A549 (cell line): ENCODE results near the gene NHLRC2. TPM values are rescaled to one million over a fixed set of nuclear protein-coding genes. Genes with fewer than 3 reads are reported as not detected.
A peak's percentile ranks its signal among the peaks of the same experiment; 100 is the strongest.

Experiments
- ATAC-seq, 2 experiments: fragments of 200-7000 bp in 1 of 2; fragments of >200 bp in 1 of 2; cut with Nextera tagmentation in 1 of 2; cut with Tn5 transposase in 1 of 2; 3 replicates each; pipeline versions ENCODE4 v1.8.0 to v1.9.1; 2018 to 2020; ENCODE audit warnings: mild to moderate bottlenecking in 1 of 2, moderate library complexity in 1 of 2
- CTCF ChIA-PET: fragments of 300-600 bp; sonication (Branson Sonifier 250); formaldehyde crosslinking; extraction: SDS; loops from one replicate; lab custom pipeline; 2021; ENCODE audit warnings: antibody characterized with exemption, inconsistent platforms; lab: Yijun Ruan, JAX
- POLR2A ChIA-PET: fragments of 350-600 bp; formaldehyde crosslinking; extraction: SDS; loops from one replicate; lab custom pipeline; 2021; ENCODE audit warnings: antibody characterized with exemption, inconsistent platforms; lab: Yijun Ruan, JAX
- DNase-seq, 2 experiments: peaks; one replicate each; pipeline versions ENCODE4 v3.0.0 to v3.0.0-alpha.2; 2011 to 2016; ENCODE audit warnings: low read depth in 1 of 2, low spot score in 1 of 2
- FAIRE-seq: peaks from 2 replicates; lab custom pipeline; 2011; peaks lifted over from hg19 to GRCh38; lab: Jason Lieb, UNC
- H3K27ac ChIP-seq, 2 experiments: fragments of >200 bp; sonication (Bioruptor Twin); formaldehyde crosslinking; 3 replicates each; pipeline ENCODE4 v1.5.1; 2016 to 2017
- H3K4me1 ChIP-seq: fragments of >200 bp; sonication (Bioruptor Twin); formaldehyde crosslinking; 3 replicates; pipeline ENCODE4 v1.6.1; 2016
- H3K4me2 ChIP-seq: fragments of >200 bp; sonication (Bioruptor Twin); formaldehyde crosslinking; 3 replicates; pipeline ENCODE4 v1.6.1; 2016
- H3K4me3 ChIP-seq: fragments of >200 bp; sonication (Bioruptor Twin); formaldehyde crosslinking; 3 replicates; pipeline ENCODE4 v1.5.1; 2016
- H3K9me3 ChIP-seq: fragments of >200 bp; sonication (Bioruptor Twin); formaldehyde crosslinking; 3 replicates; pipeline ENCODE4 v1.6.1; 2016
- ATOH8 ChIP-seq: fragments of 250-450 bp; sonication (Bioruptor Pico); IDR thresholded peaks from 2 replicates; pipeline ENCODE4 v1.5.0; 2020; ENCODE audit warnings: low read depth, mild to moderate bottlenecking, moderate library complexity
- CBX2 ChIP-seq: fragments of 200-600 bp; sonication (generic); IDR thresholded peaks from 2 replicates; pipeline ENCODE4 v1.6.1; 2016; ENCODE audit warnings: low read depth, mild to moderate bottlenecking, borderline replicate concordance
- CBX8 ChIP-seq: fragments of 200-600 bp; sonication (generic); IDR thresholded peaks from 2 replicates; pipeline ENCODE4 v1.6.1; 2016
- CEBPB ChIP-seq, 2 experiments: fragments of >200 bp in 1 of 2; sonication (Bioruptor Twin) in 1 of 2; formaldehyde crosslinking in 1 of 2; IDR thresholded peaks; 2 replicates each; pipeline ENCODE4 v1.6.1; 2012 to 2016
- CTCF ChIP-seq: fragments of >200 bp; sonication (Bioruptor Twin); formaldehyde crosslinking; IDR thresholded peaks from 3 replicates; pipeline ENCODE4 v1.5.1; 2016
- EHF ChIP-seq: fragments of 250-450 bp; sonication (Bioruptor Pico); IDR thresholded peaks from 2 replicates; pipeline ENCODE4 v1.5.0; 2020; ENCODE audit warnings: mild to moderate bottlenecking
- ELK1 ChIP-seq: fragments of 150-350 bp; IDR thresholded peaks from 2 replicates; pipeline ENCODE4 v1.6.1; 2014; ENCODE audit warnings: low read depth, mild to moderate bottlenecking, low read length
- HDAC2 ChIP-seq: fragments of 200-600 bp; sonication (generic); IDR thresholded peaks from 2 replicates; pipeline ENCODE4 v1.6.1; 2016
- HOXA7 ChIP-seq: fragments of 250-450 bp; sonication (Bioruptor Pico); IDR thresholded peaks from 2 replicates; pipeline ENCODE4 v1.5.0; 2020; ENCODE audit warnings: mild to moderate bottlenecking, moderate library complexity
- NFE2L2 ChIP-seq: fragments of 150-350 bp; conservative IDR thresholded peaks from 2 replicates; pipeline ENCODE4 v1.6.1; 2014; ENCODE audit warnings: low read length
- NPAS2 ChIP-seq: fragments of 250-450 bp; sonication (Bioruptor Pico); IDR thresholded peaks from 2 replicates; pipeline ENCODE4 v1.8.0; 2022; ENCODE audit warnings: mild to moderate bottlenecking, moderate library complexity, borderline replicate concordance
- POLR2A ChIP-seq: IDR thresholded peaks from 2 replicates; pipeline ENCODE4 v1.6.1; 2012; ENCODE audit warnings: mild to moderate bottlenecking, low read length
- RAD21 ChIP-seq, 2 experiments: fragments of >200 bp in 1 of 2; sonication (Bioruptor Twin) in 1 of 2; formaldehyde crosslinking in 1 of 2; IDR thresholded peaks in 1 of 2; conservative IDR thresholded peaks in 1 of 2; 2 replicates in 1 of 2; 3 replicates in 1 of 2; pipeline ENCODE4 v1.6.1; 2012 to 2018; ENCODE audit warnings: inconsistent platforms in 1 of 2
- RARB ChIP-seq: fragments of 250-450 bp; sonication (Bioruptor Pico); IDR thresholded peaks from 2 replicates; pipeline ENCODE4 v1.8.0; 2021; ENCODE audit warnings: mild to moderate bottlenecking, moderate library complexity
- TFCP2L1 ChIP-seq: fragments of 250-450 bp; sonication (Bioruptor Pico); IDR thresholded peaks from 2 replicates; pipeline ENCODE4 v1.5.0; 2021; ENCODE audit warnings: mild to moderate bottlenecking
- USF2 ChIP-seq: fragments of 450-650 bp; IDR thresholded peaks from 2 replicates; pipeline ENCODE4 v1.6.1; 2014; ENCODE audit warnings: antibody characterized with exemption
- ZC3H11A ChIP-seq: fragments of 450-650 bp; IDR thresholded peaks from 2 replicates; pipeline ENCODE4 v1.6.1; 2014; ENCODE audit warnings: antibody characterized with exemption, mild to moderate bottlenecking
- ZNF302 ChIP-seq: fragments of 250-450 bp; sonication (Bioruptor Pico); IDR thresholded peaks from 2 replicates; pipeline ENCODE4 v1.9.0; 2021; ENCODE audit warnings: inconsistent platforms, mild to moderate bottlenecking, moderate library complexity
- ZSCAN20 ChIP-seq: fragments of 250-450 bp; sonication (Bioruptor Pico); IDR thresholded peaks from 2 replicates; pipeline ENCODE4 v1.8.0; 2022; ENCODE audit warnings: mild to moderate bottlenecking, moderate library complexity
- WGBS: methylation state at CpG from one replicate; pipeline ENCODE4 v1.1.6; 2017; ENCODE audit errors: missing lambda C conversion rate; 5-methylcytosine and 5-hydroxymethylcytosine counted together
- polyA plus RNA-seq, 4 experiments: library from polyadenylated mRNA; depleted of rRNA in 3 of 4; stranded (reverse); fragments of >200 nt; fragmentation: RNase III in 1 of 4; extraction: RNeasy Plus Mini Kit Qiagen cat#74134 plus additional on column Dnase treatment in 1 of 4; gene quantifications; 2 replicates in 3 of 4; 3 replicates in 1 of 4; pipeline ENCODE4 v1.2.3, GENCODE V29; 2011 to 2017

Gene NHLRC2
- polyA plus RNA-seq, 2 of the 4 experiments (the other 2 are of a cell fraction) = 4.9 to 17.3 TPM

- peaks cover 12% of the 10 kb centered on the region; the same call in 1 of the 3 replicates for H3K9me3 ChIP-seq
- POLR2A ChIA-PET = no interaction called here
These were observed 67.3 kb downstream of the NHLRC2 start for GRCh38 chr10:113921561-113922370.

GRCh38 chr10:113922787-113923570 lies 68.5 kb downstream of the NHLRC2 start:
- H3K9me3 ChIP-seq = peaks cover 12% of the 10 kb centered on the region; the same call in 1 of the 3 replicates
- no peaks in the 10 kb centered on the region for H3K4me1 ChIP-seq
- POLR2A ChIA-PET = no interaction called here
- 64% methylated on average over 8 of the region's 8 CpGs for WGBS
- ATAC-seq = peak in 1 of 2 experiments; percentile 64; a peak in 3 of 6 replicates
- DNase-seq = no peak
- no peak overlapping the region for H3K4me2 ChIP-seq
- CTCF ChIA-PET = interaction anchor here (0.8 to 1.6 kb wide), 4 partner anchors 8 to 77 kb away, joined by 3 read pairs; no protein-coding TSS in a partner anchor
- H3K27ac ChIP-seq = no peak overlapping the region
- no peak overlapping the region for H3K4me3 ChIP-seq
- TF ChIP-seq TFCP2L1 (CRISPR knock-in tag) (no peak), RAD21 (conservative IDR thresholded peaks at IDR 0.05 in 1 of 2, IDR thresholded peaks at IDR 0.05 in 1 of 2) (peak in 1 of 2 experiments; percentile 31; a peak in 2 of 5 replicates)
- no peak for FAIRE-seq

More at GRCh38 chr10:113921561-113922370, 67.3 kb downstream of the NHLRC2 start:
- no peak overlapping the region for H3K4me2 ChIP-seq
- WGBS = 76% methylated on average over 5 of the region's 5 CpGs
- FAIRE-seq (no peak), ATAC-seq (no peak)
- TF ChIP-seq ZC3H11A = no peak
- TF ChIP-seq EHF (CRISPR knock-in tag) = no peak
- no peak for TF ChIP-seq HOXA7
- no peak for TF ChIP-seq NFE2L2
- TF ChIP-seq ELK1 = no peak
- no peak for TF ChIP-seq ZSCAN20 (CRISPR knock-in tag)
- no peak for TF ChIP-seq CEBPB (IDR thresholded peaks at IDR 0.05)
- no peak for TF ChIP-seq NPAS2 (CRISPR knock-in tag)
- no peak for TF ChIP-seq CBX8
- no peak for TF ChIP-seq USF2
- no peak for TF ChIP-seq CBX2
- TF ChIP-seq ATOH8 (CRISPR knock-in tag) = no peak
- no peak for TF ChIP-seq POLR2A
- TF ChIP-seq CTCF = no peak
- no peak for TF ChIP-seq RARB
- TF ChIP-seq RAD21 (conservative IDR thresholded peaks at IDR 0.05 in 1 of 2, IDR thresholded peaks at IDR 0.05 in 1 of 2) = no peak
- no peak for TF ChIP-seq ZNF302 (CRISPR knock-in tag)
- TF ChIP-seq HDAC2 = no peak
- TF ChIP-seq, all 56 proteins: peak for 0
- CTCF ChIA-PET = interaction anchor here (1.0 to 1.6 kb wide), 4 partner anchors 9 to 61 kb away, joined by 3 read pairs; no protein-coding TSS in a partner anchor
- H3K4me3 ChIP-seq = no peak overlapping the region
- DNase-seq = no peak
- no peak overlapping the region for H3K27ac ChIP-seq
- H3K4me1 ChIP-seq = no peaks in the 10 kb centered on the region
